HG03521 (cell line): Measurements from ENCODE around the gene POM121.
"Not testable (repeated sequence)": the region's sequence is repeated elsewhere in the genome, so short reads cannot be mapped to it uniquely, and the experiment has no call there.

Experiments used
- ATAC-seq: cut with Tn5 transposase; IDR thresholded peaks from one replicate; pipeline ENCODE4 v1.9.1; 2021; ENCODE audit warnings: mild to moderate bottlenecking, moderate library complexity; ENCODE audit not compliant: unreplicated experiment

Gene POM121

DNA sequence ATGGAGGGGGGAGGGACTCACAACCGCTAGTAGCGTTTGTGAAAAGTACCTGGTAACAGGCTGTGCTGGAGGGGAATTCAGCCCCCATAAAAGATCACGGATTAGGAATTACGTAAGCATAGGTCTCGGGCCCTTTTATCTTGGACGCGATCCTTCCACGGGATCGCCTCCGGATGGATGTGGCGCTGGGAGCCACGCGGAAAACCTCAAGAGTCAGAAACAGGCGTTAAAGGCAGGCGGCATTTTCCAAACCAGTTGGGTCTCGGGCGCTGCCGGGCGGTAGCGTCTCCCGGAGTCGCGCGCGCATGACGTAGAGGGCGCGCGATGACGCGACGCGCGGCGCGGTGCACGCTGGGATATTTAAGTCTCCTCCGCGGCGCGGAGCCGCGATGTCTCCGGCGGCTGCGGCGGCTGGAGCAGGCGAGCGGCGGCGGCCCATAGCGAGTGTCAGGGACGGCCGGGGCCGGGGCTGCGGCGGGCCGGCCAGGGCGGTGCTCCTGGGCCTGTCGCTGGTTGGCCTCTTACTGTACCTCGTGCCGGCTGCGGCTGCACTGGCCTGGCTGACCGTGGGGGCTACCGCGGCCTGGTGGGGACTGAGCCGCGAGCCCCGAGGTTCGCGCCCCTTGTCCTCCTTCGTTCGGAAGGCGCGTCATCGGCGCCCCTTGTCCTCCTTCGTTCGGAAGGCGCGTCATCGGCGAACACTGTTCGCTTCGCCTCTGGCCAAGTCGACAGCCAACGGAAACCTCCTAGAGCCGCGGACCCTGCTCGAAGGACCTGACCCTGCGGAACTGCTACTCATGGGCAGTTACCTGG is at the start of gene POM121:
Gene POM121 (plus strand): TSS at position 363 of the 813 bp plus-strand sequence. CDS start 27 bp downstream, at position 390.
- ATAC-seq, result peak; percentile 82

- peak; percentile 100 for ATAC-seq
Observed at GRCh38 chr7:72879079-72879736, 45.7 kb upstream of the POM121 start.

- ATAC-seq, result not testable (repeated sequence)
Observed at GRCh38 chr7:72879737-72880215, 45.1 kb upstream of the POM121 start.

GRCh38 chr7:72891750-72892149 is 33.1 kb upstream of the POM121 start:
- ATAC-seq, result not testable (repeated sequence)

DNA sequence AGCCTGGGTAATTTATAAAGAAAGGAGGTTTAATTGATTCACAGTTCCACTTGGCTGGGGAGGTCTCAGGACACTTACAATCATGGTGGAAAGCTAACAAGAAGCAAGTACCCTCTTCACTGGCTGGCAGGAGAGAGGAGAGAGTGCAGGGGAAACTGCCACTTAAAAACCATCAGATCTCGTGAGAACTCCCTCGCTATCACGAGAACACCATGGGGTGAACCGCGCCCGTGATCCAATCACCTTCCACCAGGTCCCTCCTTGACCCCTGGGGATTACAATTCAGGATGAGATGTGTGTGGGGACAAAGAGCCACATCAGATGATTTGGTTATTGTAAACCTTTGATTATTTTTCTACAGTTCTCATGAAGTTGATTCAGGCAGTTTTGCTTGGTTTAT is 20.2 kb upstream of the POM121 start:
- not testable (repeated sequence) for ATAC-seq

DNA sequence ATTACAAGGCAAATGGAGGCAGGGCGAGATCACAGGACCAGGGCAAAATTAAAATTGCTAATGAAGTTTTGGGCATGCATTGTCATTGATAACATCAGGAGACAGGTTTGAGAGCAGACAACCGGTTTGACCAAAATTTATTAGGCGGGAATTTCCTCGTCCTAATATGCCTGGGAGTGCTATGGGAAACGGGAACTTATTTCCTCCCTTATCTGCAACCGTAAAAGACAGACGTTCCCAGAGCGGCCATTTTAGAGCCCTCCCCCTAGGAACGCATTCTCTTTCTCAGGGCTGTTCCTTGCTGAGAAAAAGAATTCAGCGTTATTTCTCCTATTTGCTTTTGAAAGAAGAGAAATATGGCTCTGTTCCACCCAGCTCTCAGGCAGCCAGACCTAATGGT is 16.5 kb upstream of the POM121 start:
- not testable (repeated sequence) for ATAC-seq

DNA sequence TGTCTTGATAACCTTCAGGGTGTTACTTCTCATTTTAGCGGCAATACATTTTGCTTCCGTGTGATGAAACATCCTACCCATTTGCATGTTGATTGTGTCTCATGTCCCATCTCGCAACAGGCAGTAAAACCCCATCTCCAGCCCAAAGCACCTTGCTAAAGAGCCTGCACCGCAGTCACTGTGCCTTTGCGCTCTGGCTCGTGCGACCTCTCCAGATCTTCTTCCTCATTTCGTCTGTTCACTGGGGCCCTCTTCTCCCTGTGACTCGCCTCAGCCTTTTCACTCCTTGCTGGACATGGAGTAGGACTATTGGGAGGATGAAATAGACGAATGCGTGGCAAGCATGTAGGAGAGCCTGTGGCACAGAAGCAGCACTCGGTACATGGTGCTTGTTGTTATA is 13.5 kb upstream of the POM121 start:
- ATAC-seq, result not testable (repeated sequence)

GRCh38 chr7:72913750-72914149 is 11.1 kb upstream of the POM121 start:
- ATAC-seq, result not testable (repeated sequence)

- ATAC-seq, result peak; percentile 77
Observed at GRCh38 chr7:72914756-72915525, 10.0 kb upstream of the POM121 start.

DNA sequence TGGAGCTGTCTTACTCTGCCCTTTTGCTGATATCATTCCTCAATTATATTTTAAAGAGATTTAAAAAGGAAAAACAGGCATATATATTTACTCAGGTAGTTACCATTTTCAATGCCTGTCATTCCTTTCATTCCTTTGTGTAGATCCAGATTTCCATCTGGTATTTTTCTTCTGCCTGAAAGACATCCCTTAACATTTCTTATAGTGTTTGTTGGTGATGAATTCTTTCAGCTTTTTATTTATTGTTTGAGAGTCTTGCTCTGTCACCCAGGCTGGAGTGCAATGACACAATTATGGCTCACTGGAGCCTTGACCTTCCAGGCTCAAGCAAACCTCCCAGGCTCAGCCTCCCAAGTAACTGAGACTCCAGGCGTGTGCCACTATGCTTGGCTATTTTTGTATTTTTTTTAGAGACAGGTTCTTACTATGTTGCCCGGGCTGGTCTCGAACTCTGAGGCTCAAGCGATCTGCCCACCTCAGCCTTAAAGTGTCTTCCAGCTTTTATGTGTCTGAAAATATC is 5.6 kb upstream of the POM121 start:
- ATAC-seq, result no peak

DNA sequence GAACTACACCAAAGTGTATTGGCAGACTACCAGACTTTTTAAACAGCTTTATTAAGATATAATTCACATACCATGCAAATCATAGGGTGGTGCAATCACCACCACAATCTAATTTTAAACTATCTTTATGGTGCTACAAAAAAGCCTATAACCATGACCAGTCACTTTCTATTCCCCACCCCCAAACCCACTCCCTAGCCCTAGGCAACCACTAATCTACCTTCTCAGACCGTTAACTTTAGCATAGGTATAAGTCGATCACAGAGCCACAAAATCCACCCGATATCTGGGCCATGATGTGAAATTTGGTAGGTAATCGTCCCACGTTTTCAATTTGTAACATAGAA is 536 bp upstream of the POM121 start:
- peak; percentile 21 for ATAC-seq

GRCh38 chr7:72925546-72926120 is 738 bp downstream of the POM121 start:
- ATAC-seq, result no peak

- not testable (repeated sequence) for ATAC-seq
Observed at GRCh38 chr7:72927791-72928190, 2.9 kb downstream of the POM121 start.

- not testable (repeated sequence) for ATAC-seq
Observed at GRCh38 chr7:72928216-72928615, 3.3 kb downstream of the POM121 start.

- ATAC-seq, result not testable (repeated sequence)
Observed at GRCh38 chr7:72942022-72942705, 17.3 kb downstream of the POM121 start.

GRCh38 chr7:72942956-72943355 is 18.1 kb downstream of the POM121 start:
- not testable (repeated sequence) for ATAC-seq

- not testable (repeated sequence) for ATAC-seq
Observed at GRCh38 chr7:72944937-72945336, 20.0 kb downstream of the POM121 start.

DNA sequence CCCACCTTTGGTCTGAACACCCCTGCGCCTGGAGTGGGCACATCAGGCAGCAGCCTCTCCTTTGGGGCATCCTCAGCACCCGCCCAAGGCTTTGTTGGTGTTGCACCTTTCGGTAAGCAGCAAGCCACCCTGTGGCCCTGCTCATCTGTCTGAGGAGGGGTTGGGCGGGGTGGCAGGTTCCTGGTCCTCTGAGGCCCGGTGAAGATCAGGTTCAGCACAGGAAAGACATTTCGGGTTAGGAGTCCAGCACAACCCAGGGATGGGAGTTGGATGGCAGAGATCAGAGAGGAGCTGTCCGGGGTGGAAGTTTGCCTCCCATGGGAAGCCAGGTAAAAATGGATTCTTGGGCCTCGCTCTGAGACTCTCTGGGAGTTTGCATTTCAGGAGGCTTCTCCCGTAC is 20.7 kb downstream of the POM121 start:
- ATAC-seq, result not testable (repeated sequence)

GRCh38 chr7:72946130-72946745 is 21.3 kb downstream of the POM121 start:
- ATAC-seq, result not testable (repeated sequence)

DNA sequence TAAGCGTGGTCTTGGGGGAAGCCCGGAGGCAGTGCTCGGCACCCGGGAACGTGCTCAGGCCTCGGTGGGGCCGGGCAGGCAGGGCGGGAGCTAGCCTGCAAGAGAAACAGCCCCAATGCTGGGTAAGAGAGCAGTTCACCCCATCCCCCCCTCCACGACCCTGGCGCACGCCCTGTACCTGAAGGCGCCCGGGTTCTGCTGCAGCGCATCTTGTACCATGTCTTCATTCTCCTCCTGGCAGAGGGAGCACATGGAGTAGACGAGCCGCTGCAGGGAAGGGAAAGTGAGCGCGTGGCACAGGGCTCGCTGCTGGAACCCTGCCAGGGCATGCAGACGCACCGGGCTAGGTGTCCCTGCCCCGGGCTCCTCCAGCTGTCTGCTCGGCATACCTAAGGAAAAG is 23.8 kb downstream of the POM121 start:
- not testable (repeated sequence) for ATAC-seq
